MM.1S (cell line): ENCODE data around the gene KDM4C.

Experiments
- EZH2 ChIP-seq: fragments of 300-600 bp; sonication (generic); optimal IDR thresholded peaks from 2 replicates; pipeline ENCODE3; 2017; ENCODE audit warnings: low read depth, mild to moderate bottlenecking, antibody characterized with exemption, low read length, mixed read lengths
- EZH2phosphoT487 ChIP-seq: fragments of 300-600 bp; sonication (generic); IDR thresholded peaks from 2 replicates; pipeline ENCODE4 v1.6.1; 2018; ENCODE audit warnings: antibody characterized with exemption, low read length
- TF ChIP-seq, protein P1 (sequence below): fragments of 300-600 bp; sonication (generic); IDR thresholded peaks from 2 replicates; pipeline ENCODE4 v1.5.1; 2016; ENCODE audit warnings: antibody characterized with exemption, low read length, mixed read lengths

DNA sequence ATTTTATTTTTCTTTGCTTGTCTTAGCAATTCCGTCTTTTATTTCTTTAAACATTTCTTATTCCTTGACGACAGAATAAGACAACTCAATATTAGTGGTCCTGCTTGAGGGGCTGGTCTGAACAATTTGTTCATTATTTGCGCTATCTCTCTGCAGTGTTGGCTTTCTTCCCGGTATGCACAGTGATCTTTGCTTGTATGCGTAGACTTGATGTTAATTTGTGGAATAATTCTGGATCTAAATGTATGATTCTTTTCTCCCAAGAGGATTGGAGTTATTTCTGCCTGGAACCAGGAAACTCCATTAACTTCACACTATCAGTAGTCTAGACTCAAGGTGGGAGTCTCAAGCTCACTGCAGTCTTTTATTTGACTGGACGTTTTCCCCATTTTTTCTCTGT lies 80.4 kb downstream of the KDM4C start:
- TF ChIP-seq, protein P1, sequence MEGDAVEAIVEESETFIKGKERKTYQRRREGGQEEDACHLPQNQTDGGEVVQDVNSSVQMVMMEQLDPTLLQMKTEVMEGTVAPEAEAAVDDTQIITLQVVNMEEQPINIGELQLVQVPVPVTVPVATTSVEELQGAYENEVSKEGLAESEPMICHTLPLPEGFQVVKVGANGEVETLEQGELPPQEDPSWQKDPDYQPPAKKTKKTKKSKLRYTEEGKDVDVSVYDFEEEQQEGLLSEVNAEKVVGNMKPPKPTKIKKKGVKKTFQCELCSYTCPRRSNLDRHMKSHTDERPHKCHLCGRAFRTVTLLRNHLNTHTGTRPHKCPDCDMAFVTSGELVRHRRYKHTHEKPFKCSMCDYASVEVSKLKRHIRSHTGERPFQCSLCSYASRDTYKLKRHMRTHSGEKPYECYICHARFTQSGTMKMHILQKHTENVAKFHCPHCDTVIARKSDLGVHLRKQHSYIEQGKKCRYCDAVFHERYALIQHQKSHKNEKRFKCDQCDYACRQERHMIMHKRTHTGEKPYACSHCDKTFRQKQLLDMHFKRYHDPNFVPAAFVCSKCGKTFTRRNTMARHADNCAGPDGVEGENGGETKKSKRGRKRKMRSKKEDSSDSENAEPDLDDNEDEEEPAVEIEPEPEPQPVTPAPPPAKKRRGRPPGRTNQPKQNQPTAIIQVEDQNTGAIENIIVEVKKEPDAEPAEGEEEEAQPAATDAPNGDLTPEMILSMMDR, result no peak
- no peak for TF ChIP-seq EZH2
- TF ChIP-seq EZH2phosphoT487, result no peak
